Skeletal muscle satellite cell (primary cell): ENCODE data around the gene OARD1.

Source experiments
- H3K27me3 ChIP-seq: 2 replicates; pipeline ENCODE4 v1.7.0; 2013; ENCODE audit warnings: low read length; ENCODE audit not compliant: control insufficient read depth, insufficient read depth
- H3K36me3 ChIP-seq: 2 replicates; pipeline ENCODE4 v1.7.0; 2013; ENCODE audit warnings: mild to moderate bottlenecking, control low read depth, low read length; ENCODE audit not compliant: insufficient read depth
- H3K4me1 ChIP-seq: 2 replicates; pipeline ENCODE4 v1.7.0; 2013; ENCODE audit warnings: low read length; ENCODE audit not compliant: control insufficient read depth, insufficient read depth
- H3K4me2 ChIP-seq: 2 replicates; pipeline ENCODE4 v1.7.0; 2013; ENCODE audit warnings: mild to moderate bottlenecking, low read length
- H3K4me3 ChIP-seq: 2 replicates; pipeline ENCODE4 v1.7.0; 2013; ENCODE audit warnings: low read length
- H3K9ac ChIP-seq: 2 replicates; pipeline ENCODE4 v1.7.0; 2013; ENCODE audit warnings: mild to moderate bottlenecking, low read depth, low read length, moderate library complexity
- H3K9me3 ChIP-seq: replicated peaks from 2 replicates; pipeline ENCODE4 v1.7.0; 2013; ENCODE audit warnings: mild to moderate bottlenecking, control low read depth, low read length

OARD1 gene

GRCh38 chr6:41046084-41046483 lies 26.1 kb downstream of the OARD1 start:
- Histone ChIP-seq H3K4me1 (no peaks in the 10 kb centered on the region), H3K9ac (no peak overlapping the region), H3K4me3 (no peak overlapping the region), H3K4me2 (no peak overlapping the region), H3K27me3 (peaks cover 9% of the 10 kb centered on the region), H3K9me3 (no peaks in the 10 kb centered on the region), H3K36me3 (no peaks in the 10 kb centered on the region)

- Histone ChIP-seq H3K4me1 (peaks cover 3% of the 10 kb centered on the region), H3K9me3 (no peaks in the 10 kb centered on the region), H3K9ac (no peak overlapping the region), H3K4me3 (no peak overlapping the region), H3K27me3 (peaks cover 9% of the 10 kb centered on the region), H3K4me2 (no peak overlapping the region), H3K36me3 (no peaks in the 10 kb centered on the region)
Observed at GRCh38 chr6:41045664-41046063, 26.5 kb downstream of the OARD1 start.

DNA sequence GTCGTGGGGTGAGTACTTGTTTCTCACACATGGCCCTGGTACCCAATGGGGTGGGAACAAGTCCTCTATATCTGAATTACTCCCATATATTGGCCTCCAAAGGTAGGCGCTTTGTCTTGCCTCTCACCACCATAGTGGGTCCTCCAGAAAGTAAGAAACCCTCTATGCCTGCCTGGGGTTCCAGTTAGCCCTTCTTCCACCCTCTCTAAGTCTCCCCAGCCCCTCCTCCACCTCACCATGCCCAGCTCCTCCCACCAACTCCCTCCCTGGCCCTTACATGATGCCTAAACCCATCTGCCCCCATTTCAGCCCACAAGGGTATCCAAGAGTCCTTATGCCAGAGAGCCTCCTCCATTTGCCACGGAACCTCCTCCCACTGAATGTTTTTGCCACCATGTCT lies 29.0 kb downstream of the OARD1 start:
- no peak overlapping the region for H3K9ac ChIP-seq
- H3K9me3 ChIP-seq = no peaks in the 10 kb centered on the region

GRCh38 chr6:41042226-41043055 lies 29.7 kb downstream of the OARD1 start, which contains the start of gene TSPO2:
TSS of gene TSPO2 (plus strand) at chr6:41042467. CDS start at chr6:41042986, 519 bp downstream.
- H3K27me3 ChIP-seq = peaks cover 13% of the 10 kb centered on the region
- H3K4me2 ChIP-seq = no peak within 1 kb of the TSS
- no peaks in the 10 kb centered on the region for H3K36me3 ChIP-seq
- no peak within 1 kb of the TSS for H3K9ac ChIP-seq
- H3K9me3 ChIP-seq = no peaks in the 10 kb centered on the region
- H3K4me3 ChIP-seq = no peak within 1 kb of the TSS
- peaks cover 7% of the 10 kb centered on the region for H3K4me1 ChIP-seq

More for the DNA sequence above, 29.0 kb downstream of the OARD1 start:
- Histone ChIP-seq H3K4me1 (peaks cover 7% of the 10 kb centered on the region), H3K27me3 (peaks cover 13% of the 10 kb centered on the region), H3K4me2 (no peak overlapping the region), H3K36me3 (no peaks in the 10 kb centered on the region), H3K4me3 (no peak overlapping the region)

GRCh38 chr6:41040940-41041536 lies 31.1 kb downstream of the OARD1 start:
- Histone ChIP-seq H3K4me2 (no peak overlapping the region), H3K27me3 (peaks cover 13% of the 10 kb centered on the region), H3K36me3 (no peaks in the 10 kb centered on the region), H3K9me3 (no peaks in the 10 kb centered on the region), H3K4me3 (no peak overlapping the region), H3K4me1 (peaks cover 7% of the 10 kb centered on the region), H3K9ac (no peak overlapping the region)

- H3K9ac ChIP-seq = no peak overlapping the region
- no peak overlapping the region for H3K4me3 ChIP-seq
- no peaks in the 10 kb centered on the region for H3K9me3 ChIP-seq
- H3K36me3 ChIP-seq = no peaks in the 10 kb centered on the region
- H3K4me1 ChIP-seq = peaks cover 7% of the 10 kb centered on the region
- H3K4me2 ChIP-seq = no peak overlapping the region
- peaks cover 13% of the 10 kb centered on the region for H3K27me3 ChIP-seq
Observed at GRCh38 chr6:41040101-41040939, 31.8 kb downstream of the OARD1 start.

- Histone ChIP-seq H3K36me3 (no peaks in the 10 kb centered on the region), H3K4me3 (no peak within 1 kb of the TSS), H3K4me2 (no peak within 1 kb of the TSS), H3K4me1 (peaks cover 7% of the 10 kb centered on the region), H3K9ac (no peak within 1 kb of the TSS), H3K9me3 (no peaks in the 10 kb centered on the region), H3K27me3 (peaks cover 16% of the 10 kb centered on the region)
Observed at GRCh38 chr6:41039060-41039998, 32.8 kb downstream of the OARD1 start, which contains the start of gene UNC5CL. TSS of gene UNC5CL (minus strand) at chr6:41039221. CDS start at chr6:41035074, 4,147 bp downstream.

DNA sequence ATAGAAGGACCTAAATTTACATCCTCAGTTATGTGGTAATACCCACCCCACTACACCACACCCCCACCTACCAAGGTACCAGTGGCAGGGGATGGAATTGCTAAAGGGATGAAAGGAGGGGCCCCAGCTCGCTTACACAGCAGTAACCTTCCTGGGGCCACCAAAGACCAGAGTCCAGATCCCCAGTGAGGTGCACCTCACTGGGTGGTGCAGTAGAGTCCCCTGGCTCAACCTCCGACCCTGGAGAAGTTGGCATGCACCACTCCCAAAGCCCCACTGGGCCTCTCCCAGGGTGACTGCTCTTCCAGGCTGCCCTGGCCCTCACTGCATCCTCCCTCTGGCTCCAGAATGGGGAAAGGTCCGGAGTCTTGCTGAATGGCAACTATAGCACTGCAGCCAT lies 34.0 kb downstream of the OARD1 start:
- peaks cover 16% of the 10 kb centered on the region for H3K27me3 ChIP-seq
- no peaks in the 10 kb centered on the region for H3K9me3 ChIP-seq
- H3K9ac ChIP-seq = no peak overlapping the region
- H3K4me1 ChIP-seq = peaks cover 7% of the 10 kb centered on the region
- H3K4me2 ChIP-seq = no peak overlapping the region
- H3K4me3 ChIP-seq = no peak overlapping the region
- H3K36me3 ChIP-seq = no peaks in the 10 kb centered on the region

GRCh38 chr6:41037107-41037900 lies 34.9 kb downstream of the OARD1 start:
- Histone ChIP-seq H3K9ac (no peak overlapping the region), H3K4me3 (no peak overlapping the region), H3K36me3 (no peaks in the 10 kb centered on the region), H3K27me3 (peaks cover 16% of the 10 kb centered on the region), H3K9me3 (no peaks in the 10 kb centered on the region), H3K4me1 (peaks cover 7% of the 10 kb centered on the region), H3K4me2 (no peak overlapping the region)

- Histone ChIP-seq H3K4me3 (no peak overlapping the region), H3K27me3 (peaks cover 16% of the 10 kb centered on the region), H3K9me3 (no peaks in the 10 kb centered on the region), H3K4me1 (peaks cover 7% of the 10 kb centered on the region), H3K36me3 (no peaks in the 10 kb centered on the region), H3K9ac (no peak overlapping the region), H3K4me2 (no peak overlapping the region)
Observed at GRCh38 chr6:41036601-41037000, 35.6 kb downstream of the OARD1 start.
